ENCODE measurements around the gene CCDC174.

The CCDC174 gene

GRCh38 chr3:14645453-14645852 is 6.1 kb upstream of the CCDC174 start:
- CTCF ChIA-PET, result no interaction called here
- TF ChIP-seq LEF1 (IDR thresholded peaks at IDR 0.05; ENCODE audit: borderline replicate concordance) (no peak), SUZ12 (IDR thresholded peaks at IDR 0.05) (no peak), FOXK2 (IDR thresholded peaks at IDR 0.05) (no peak), ARNT (IDR thresholded peaks at IDR 0.05) (no peak), HDGF (IDR thresholded peaks at IDR 0.05; ENCODE audit: borderline replicate concordance) (no peak), FOXM1 (IDR thresholded peaks at IDR 0.05; ENCODE audit: borderline replicate concordance) (no peak), L3MBTL2 (conservative IDR thresholded peaks at IDR 0.05) (no peak), NFRKB (IDR thresholded peaks at IDR 0.05) (no peak), SP1 (IDR thresholded peaks at IDR 0.05) (no peak), TARDBP (IDR thresholded peaks at IDR 0.05) (no peak), PKNOX1 (IDR thresholded peaks at IDR 0.05) (no peak), ELF4 (IDR thresholded peaks at IDR 0.05) (no peak), FOXA1 (IDR thresholded peaks at IDR 0.05) (no peak), ZNF384 (IDR thresholded peaks at IDR 0.05) (no peak), CTBP1 (IDR thresholded peaks at IDR 0.05; ENCODE audit: borderline replicate concordance) (no peak), BHLHE40 (IDR thresholded peaks at IDR 0.05; ENCODE audit: borderline replicate concordance) (no peak)
- POLR2A ChIA-PET, result no interaction called here
- no peak for DNase-seq (ENCODE audit: extremely low spot score)

GRCh38 chr3:14646131-14646573 is 5.4 kb upstream of the CCDC174 start:
- ChIA-PET CTCF (no interaction called here), POLR2A (no interaction called here)
- no peak for DNase-seq (ENCODE audit: extremely low spot score)
- TF ChIP-seq SUZ12 (IDR thresholded peaks at IDR 0.05) (no peak), HDGF (IDR thresholded peaks at IDR 0.05; ENCODE audit: borderline replicate concordance) (no peak), ELF4 (IDR thresholded peaks at IDR 0.05) (no peak), SP1 (IDR thresholded peaks at IDR 0.05) (no peak), ZNF384 (IDR thresholded peaks at IDR 0.05) (no peak), CTBP1 (IDR thresholded peaks at IDR 0.05; ENCODE audit: borderline replicate concordance) (no peak), FOXM1 (IDR thresholded peaks at IDR 0.05; ENCODE audit: borderline replicate concordance) (no peak), LEF1 (IDR thresholded peaks at IDR 0.05; ENCODE audit: borderline replicate concordance) (no peak), FOXA1 (IDR thresholded peaks at IDR 0.05) (no peak), BHLHE40 (IDR thresholded peaks at IDR 0.05; ENCODE audit: borderline replicate concordance) (no peak), TARDBP (IDR thresholded peaks at IDR 0.05) (no peak), L3MBTL2 (conservative IDR thresholded peaks at IDR 0.05) (no peak), ARNT (IDR thresholded peaks at IDR 0.05) (no peak), FOXK2 (IDR thresholded peaks at IDR 0.05) (no peak), NFRKB (IDR thresholded peaks at IDR 0.05) (no peak), PKNOX1 (IDR thresholded peaks at IDR 0.05) (no peak)

- CTCF ChIA-PET, result interaction anchor here (0.8 kb wide), 1 partner anchor 443 kb away, joined by 4 read pairs; no protein-coding TSS in a partner anchor
- no peak for DNase-seq (ENCODE audit: extremely low spot score)
- POLR2A ChIA-PET, result no interaction called here
- TF ChIP-seq PKNOX1 (IDR thresholded peaks at IDR 0.05) (0 out of 2 replicates have a peak, but pooled peaks have one; percentile 10), SP1 (IDR thresholded peaks at IDR 0.05) (no peak)
Measured at GRCh38 chr3:14646589-14647413, 4.8 kb upstream of the CCDC174 start.

- ChIA-PET CTCF (interaction anchor here (0.8 kb wide), 1 partner anchor 444 kb away, joined by 4 read pairs; no protein-coding TSS in a partner anchor), POLR2A (interaction anchor here (1.3 kb wide), 1 partner anchor 9 kb away, joined by 4 read pairs; no protein-coding TSS in a partner anchor)
- no peak for DNase-seq (ENCODE audit: extremely low spot score)
- TF ChIP-seq TARDBP (IDR thresholded peaks at IDR 0.05), result no peak
- TF ChIP-seq L3MBTL2 (conservative IDR thresholded peaks at IDR 0.05), result no peak
- TF ChIP-seq SP1 (IDR thresholded peaks at IDR 0.05), result no peak
Measured at GRCh38 chr3:14647976-14648955, 3.3 kb upstream of the CCDC174 start.

GRCh38 chr3:14649466-14649865 is 2.1 kb upstream of the CCDC174 start:
- TF ChIP-seq SP1 (IDR thresholded peaks at IDR 0.05) (no peak), FOXM1 (IDR thresholded peaks at IDR 0.05; ENCODE audit: borderline replicate concordance) (no peak), HDGF (IDR thresholded peaks at IDR 0.05; ENCODE audit: borderline replicate concordance) (no peak), ARNT (IDR thresholded peaks at IDR 0.05) (no peak), SUZ12 (IDR thresholded peaks at IDR 0.05) (no peak), BHLHE40 (IDR thresholded peaks at IDR 0.05; ENCODE audit: borderline replicate concordance) (no peak), NFRKB (IDR thresholded peaks at IDR 0.05) (no peak), FOXA1 (IDR thresholded peaks at IDR 0.05) (no peak), LEF1 (IDR thresholded peaks at IDR 0.05; ENCODE audit: borderline replicate concordance) (no peak), PKNOX1 (IDR thresholded peaks at IDR 0.05) (no peak), CTBP1 (IDR thresholded peaks at IDR 0.05; ENCODE audit: borderline replicate concordance) (no peak)
- CTCF ChIA-PET, result no interaction called here
- DNase-seq (ENCODE audit: extremely low spot score), result no peak
- POLR2A ChIA-PET, result interaction anchor here (1.3 kb wide), 1 partner anchor 10 kb away, joined by 4 read pairs; no protein-coding TSS in a partner anchor
